NB4 (cell line): ENCODE data around the gene DTX3.

Experiments used
- DNase-seq: peaks from one replicate; pipeline ENCODE4 v3.0.0; 2010; ENCODE audit warnings: low read depth
- H3K4me3 ChIP-seq: one replicate; pipeline ENCODE4 v1.5.1; 2011; ENCODE audit warnings: mild to moderate bottlenecking, low read depth, low read length, moderate library complexity
- CTCF ChIP-seq: IDR thresholded peaks from one replicate; pipeline ENCODE4 v1.5.1; 2012; ENCODE audit warnings: low read depth, low read length
- MAX ChIP-seq: IDR thresholded peaks from 2 replicates; pipeline ENCODE4 v1.6.1; 2011; ENCODE audit warnings: low read depth, low read length
- MYC ChIP-seq: IDR thresholded peaks from 2 replicates; pipeline ENCODE4 v1.6.1; 2011; ENCODE audit warnings: low read depth, low read length
- POLR2A ChIP-seq: IDR thresholded peaks from 2 replicates; pipeline ENCODE4 v1.6.1; 2011; ENCODE audit warnings: mild to moderate bottlenecking; ENCODE audit not compliant: insufficient read length; ENCODE audit errors: extremely low read depth

The DTX3 gene

GRCh38 chr12:57623811-57624390 lies 19.3 kb downstream of the DTX3 start:
- TF ChIP-seq MAX (no peak), POLR2A (no peak), CTCF (no peak), MYC (no peak)
- no peak for DNase-seq
- no peak overlapping the region for H3K4me3 ChIP-seq

GRCh38 chr12:57624441-57625220 lies 20.0 kb downstream of the DTX3 start:
- DNase-seq: no peak
- no peak for TF ChIP-seq MYC
- no peak overlapping the region for H3K4me3 ChIP-seq

GRCh38 chr12:57625261-57626032 lies 20.8 kb downstream of the DTX3 start:
- TF ChIP-seq MYC (no peak), MAX (no peak), CTCF (no peak), POLR2A (no peak)
- DNase-seq: no peak
- H3K4me3 ChIP-seq: no peak overlapping the region

- TF ChIP-seq CTCF (no peak), MYC (no peak), MAX (no peak), POLR2A (no peak)
- no peak overlapping the region for H3K4me3 ChIP-seq
- DNase-seq: no peak
These were observed 21.7 kb downstream of the DTX3 start for GRCh38 chr12:57626111-57626920.

- no peak for DNase-seq
- no peak for TF ChIP-seq MAX
- no peak overlapping the region for H3K4me3 ChIP-seq
These were observed 22.4 kb downstream of the DTX3 start for GRCh38 chr12:57626921-57627445.

- TF ChIP-seq POLR2A (no peak), MYC (no peak), CTCF (no peak), MAX (no peak)
- no peak for DNase-seq
- H3K4me3 ChIP-seq: no peak overlapping the region
These were observed 23.1 kb downstream of the DTX3 start for GRCh38 chr12:57627501-57628279.
